Ovary (tissue), 3 donors: ENCODE data around the gene ERO1B.

Experiments used
- CTCF ChIP-seq, 3 donors: fragments of 450-650 bp in 2 of 3; fragments of 200-600 bp in 1 of 3; IDR thresholded peaks; one replicate each; pipeline versions ENCODE4 v1.5.1 to v1.8.0; 2016 to 2022; ENCODE audit warnings: antibody characterized with exemption in 3 of 3, mild to moderate bottlenecking in 1 of 3
- EP300 ChIP-seq: sonication (generic); formaldehyde crosslinking; IDR thresholded peaks from one replicate; pipeline ENCODE4 v1.6.1; 2017; ENCODE audit warnings: antibody characterized with exemption
- POLR2A ChIP-seq: fragments of 450-650 bp; IDR thresholded peaks from one replicate; pipeline ENCODE4 v1.6.1; 2017; ENCODE audit warnings: antibody characterized with exemption, mild to moderate bottlenecking, moderate library complexity
- donor health status: DM: no; HTN: no; CAD: no.

- TF ChIP-seq CTCF (IDR thresholded peaks at IDR 0.05), result no peak
- no peak for TF ChIP-seq POLR2A
- TF ChIP-seq EP300, result no peak
Observed at GRCh38 chr1:236261033-236261432, 20.7 kb downstream of the ERO1B start.
